Ascending aorta (tissue), 2 donors: ENCODE results near the gene LRRC42. TPM values are rescaled to one million over a fixed set of nuclear protein-coding genes. Genes with fewer than 3 reads are reported as not detected.

ENCODE experiments used
- DNase-seq, 2 donors: peaks; one replicate each; pipeline ENCODE4 v3.0.0-alpha.2; 2019; ENCODE audit warnings: low spot score in 2 of 2
- H3K27ac ChIP-seq, 2 donors: fragments of 200-600 bp; sonication (generic); one replicate each; pipeline ENCODE4 v1.5.1; 2016 to 2017; ENCODE audit warnings: mild to moderate bottlenecking in 1 of 2
- H3K27me3 ChIP-seq: fragments of 200-600 bp; sonication (generic); one replicate; pipeline ENCODE4 v1.5.1; 2017
- H3K36me3 ChIP-seq, 2 donors: fragments of 200-600 bp; sonication (generic); one replicate each; pipeline ENCODE4 v1.5.1; 2016
- H3K4me1 ChIP-seq, 2 donors: fragments of 200-600 bp; sonication (generic); one replicate each; pipeline ENCODE4 v1.5.1; 2016 to 2017; ENCODE audit warnings: mild to moderate bottlenecking in 1 of 2
- H3K4me3 ChIP-seq, 2 donors: fragments of 200-600 bp; sonication (generic); one replicate each; pipeline ENCODE4 v1.5.1; 2016 to 2017; ENCODE audit warnings: mild to moderate bottlenecking in 1 of 2
- H3K9me3 ChIP-seq, 2 donors: fragments of 200-600 bp; sonication (generic); one replicate each; pipeline ENCODE4 v1.5.1; 2016
- CTCF ChIP-seq, 3 experiments: fragments of 200-600 bp in 2 of 3; fragments of 450-650 bp in 1 of 3; sonication (generic) in 2 of 3; IDR thresholded peaks; one replicate each; pipeline ENCODE4 v1.5.1; 2016 to 2019; ENCODE audit warnings: antibody characterized with exemption in 3 of 3, mild to moderate bottlenecking in 1 of 3, moderate library complexity in 1 of 3
- intact Hi-C: fragments of 100-400 bp; cut with DNase I; formaldehyde crosslinking; loops from one replicate; pipeline ENCODE4 v1.15.1; 2023
- total RNA-seq: library from RNA; depleted of rRNA; stranded (reverse); fragments of >200 nt; gene quantifications from one replicate; pipeline ENCODE4 v1.1.0, GENCODE V29; 2016

Gene LRRC42
- total RNA-seq, 1 donor from 2014 or later, result 28.2 TPM

- H3K4me3 ChIP-seq, result no peak overlapping the region
- no peak for DNase-seq
- TF ChIP-seq CTCF (IDR thresholded peaks at IDR 0.05), result no peak
- H3K9me3 ChIP-seq, result no peaks in the 10 kb centered on the region
- H3K27ac ChIP-seq, result no peak overlapping the region
- no peaks in the 10 kb centered on the region for H3K4me1 ChIP-seq
- intact Hi-C loops, result no loop called here
- no peaks in the 10 kb centered on the region for H3K27me3 ChIP-seq
- H3K36me3 ChIP-seq, result no peaks in the 10 kb centered on the region
Measured at GRCh38 chr1:54010415-54011117, 64.4 kb downstream of the LRRC42 start.

- Histone ChIP-seq H3K9me3 (no peaks in the 10 kb centered on the region), H3K4me1 (no peaks in the 10 kb centered on the region), H3K4me3 (no peak overlapping the region), H3K36me3 (no peaks in the 10 kb centered on the region), H3K27ac (no peak overlapping the region), H3K27me3 (no peaks in the 10 kb centered on the region)
- intact Hi-C loops, result no loop called here
- no peak for DNase-seq
- TF ChIP-seq CTCF (IDR thresholded peaks at IDR 0.05), result no peak
Measured at GRCh38 chr1:54011316-54012007, 65.3 kb downstream of the LRRC42 start.

GRCh38 chr1:54012008-54012325, 65.8 kb downstream of the LRRC42 start:
- no peak overlapping the region for H3K4me3 ChIP-seq
- no peaks in the 10 kb centered on the region for H3K4me1 ChIP-seq
- no peaks in the 10 kb centered on the region for H3K9me3 ChIP-seq
- H3K27ac ChIP-seq, result no peak overlapping the region
- DNase-seq, result no peak
- no peak for TF ChIP-seq CTCF (IDR thresholded peaks at IDR 0.05)
- no peaks in the 10 kb centered on the region for H3K36me3 ChIP-seq
- H3K27me3 ChIP-seq, result no peaks in the 10 kb centered on the region
- intact Hi-C loops, result no loop called here

GRCh38 chr1:54012863-54013262, 66.7 kb downstream of the LRRC42 start:
- Histone ChIP-seq H3K27ac (no peak overlapping the region), H3K9me3 (no peaks in the 10 kb centered on the region), H3K4me3 (no peak overlapping the region), H3K4me1 (no peaks in the 10 kb centered on the region), H3K36me3 (no peaks in the 10 kb centered on the region), H3K27me3 (no peaks in the 10 kb centered on the region)
- intact Hi-C loops, result no loop called here
- no peak for TF ChIP-seq CTCF (IDR thresholded peaks at IDR 0.05)
- no peak for DNase-seq

GRCh38 chr1:54013393-54014008, 67.4 kb downstream of the LRRC42 start:
- H3K27ac ChIP-seq, result no peak overlapping the region
- no peaks in the 10 kb centered on the region for H3K4me1 ChIP-seq
- TF ChIP-seq CTCF (IDR thresholded peaks at IDR 0.05), result no peak
- no peak overlapping the region for H3K4me3 ChIP-seq
- H3K36me3 ChIP-seq, result no peaks in the 10 kb centered on the region
- intact Hi-C loops, result no loop called here
- no peak for DNase-seq
- no peaks in the 10 kb centered on the region for H3K27me3 ChIP-seq
- no peaks in the 10 kb centered on the region for H3K9me3 ChIP-seq
